GM19025 (cell line): ENCODE results near the gene CCDC85B.

Experiments used
- ATAC-seq: cut with Tn5 transposase; IDR thresholded peaks from one replicate; pipeline ENCODE4 v1.9.1; 2021; ENCODE audit warnings: mild to moderate bottlenecking, low read depth, moderate library complexity; ENCODE audit not compliant: unreplicated experiment

Gene CCDC85B

GRCh38 chr11:65900899-65901180, 10.4 kb downstream of the CCDC85B start:
- no peak for ATAC-seq

- ATAC-seq = no peak
Observed at GRCh38 chr11:65903068-65903481, 12.6 kb downstream of the CCDC85B start.

- no peak for ATAC-seq
Observed at GRCh38 chr11:65903715-65904114, 13.2 kb downstream of the CCDC85B start.

- ATAC-seq = no peak
Observed at GRCh38 chr11:65906602-65907001, 16.1 kb downstream of the CCDC85B start.

- ATAC-seq = no peak
Observed at GRCh38 chr11:65907878-65908277, 17.4 kb downstream of the CCDC85B start.

GRCh38 chr11:65911682-65912568, 21.5 kb downstream of the CCDC85B start:
- ATAC-seq = no peak

- ATAC-seq = no peak
Observed at GRCh38 chr11:65912845-65913244, 22.4 kb downstream of the CCDC85B start.

GRCh38 chr11:65915101-65915820, 24.8 kb downstream of the CCDC85B start:
- no peak for ATAC-seq

- ATAC-seq = no peak
Observed at GRCh38 chr11:65915821-65916251, 25.4 kb downstream of the CCDC85B start.

GRCh38 chr11:65916391-65916790, 25.9 kb downstream of the CCDC85B start:
- ATAC-seq = no peak

- no peak for ATAC-seq
Observed at GRCh38 chr11:65917077-65917433, 26.6 kb downstream of the CCDC85B start.

GRCh38 chr11:65917434-65918210, 27.1 kb downstream of the CCDC85B start:
- no peak for ATAC-seq

GRCh38 chr11:65918211-65919140, 28.0 kb downstream of the CCDC85B start, which contains the start of gene C11orf68:
C11orf68 (minus strand) TSS chr11:65919062; CDS start chr11:65919031, 31 bp downstream.
- peak; percentile 43 for ATAC-seq

- ATAC-seq = peak; percentile 85
Observed at GRCh38 chr11:65919141-65919572, 28.7 kb downstream of the CCDC85B start, which contains the start of gene DRAP1. DRAP1 (plus strand) TSS chr11:65919426; CDS start chr11:65919502, 76 bp downstream.

- peak; percentile 40 for ATAC-seq
Observed at GRCh38 chr11:65919573-65920371, 29.3 kb downstream of the CCDC85B start.

GRCh38 chr11:65920372-65920802, 29.9 kb downstream of the CCDC85B start:
- no peak for ATAC-seq

GRCh38 chr11:65921033-65921555, 30.6 kb downstream of the CCDC85B start:
- no peak for ATAC-seq

GRCh38 chr11:65921876-65922275, 31.4 kb downstream of the CCDC85B start:
- no peak for ATAC-seq

GRCh38 chr11:65922565-65922964, 32.1 kb downstream of the CCDC85B start:
- no peak for ATAC-seq
